Naive thymus-derived CD8-positive, alpha-beta T cell (primary cell): Measurements from ENCODE around the gene RASAL3. TPM values are rescaled to one million over a fixed set of nuclear protein-coding genes. Genes with fewer than 3 reads are reported as not detected.
A peak's percentile ranks its signal among the peaks of the same experiment; 100 is the strongest.

Experiments
- ATAC-seq, 2 donors: fragments of 150-1000 bp; cut with Tn5 transposase in 1 of 2; sonication (Bioruptor Pico), chemical (Tn5 transposase) in 1 of 2; 1 replicate in 1 of 2; 2 replicates in 1 of 2; pipeline ENCODE4 v1.10.0; 2021; ENCODE audit warnings: mild to moderate bottlenecking in 2 of 2, moderate library complexity in 2 of 2
- POLR2A ChIA-PET: fragments of 350-600 bp; sonication (Branson Sonifier 250); formaldehyde crosslinking; loops from one replicate; lab custom pipeline; 2021; ENCODE audit warnings: antibody characterized with exemption; lab: Charles Lee
- DNase-seq, 10 donors: peaks; one replicate each; pipeline versions ENCODE4 v3.0.0 to v3.0.0-alpha.2; 2020 to 2022
- H3K27ac Mint-ChIP-seq, 10 donors: one replicate each; pipeline ENCODE4 v1.8.0; 2020 to 2022; ENCODE audit warnings: mild to moderate bottlenecking in 10 of 10, mixed read lengths in 10 of 10, moderate library complexity in 4 of 10, inconsistent platforms in 1 of 10
- H3K27me3 Mint-ChIP-seq, 5 donors: one replicate each; pipeline ENCODE4 v1.8.0; 2021 to 2022; ENCODE audit warnings: mixed read lengths in 5 of 5
- H3K36me3 Mint-ChIP-seq, 3 donors: one replicate each; pipeline ENCODE4 v1.8.0; 2020 to 2022; ENCODE audit warnings: mixed read lengths in 3 of 3, mild to moderate bottlenecking in 2 of 3, inconsistent platforms in 1 of 3
- H3K4me1 Mint-ChIP-seq, 4 donors: one replicate each; pipeline ENCODE4 v1.8.0; 2021 to 2022; ENCODE audit warnings: mixed read lengths in 4 of 4
- H3K4me3 Mint-ChIP-seq, 10 donors: one replicate each; pipeline ENCODE4 v1.8.0; 2020 to 2022; ENCODE audit warnings: mild to moderate bottlenecking in 10 of 10, mixed read lengths in 10 of 10, moderate library complexity in 6 of 10, inconsistent platforms in 1 of 10
- H3K9me3 Mint-ChIP-seq, 9 donors: one replicate each; pipeline ENCODE4 v1.8.0; 2020 to 2022; ENCODE audit warnings: mixed read lengths in 9 of 9, mild to moderate bottlenecking in 3 of 9, inconsistent platforms in 1 of 9, moderate library complexity in 1 of 9
- polyA plus RNA-seq, 3 donors: library from polyadenylated mRNA; unstranded; fragments of 300-500 nt; fragmentation: Illumina TruSeq; gene quantifications; one replicate each; pipeline ENCODE4 v1.2.3, GENCODE V29; 2021
- total RNA-seq, 8 experiments: library from RNA in 2 of 8; stranded (reverse) in 2 of 8; gene quantifications; one replicate each; pipeline ENCODE4 v1.2.3 and lab custom pipeline; 2021 to 2026

RASAL3 gene
- total and polyA plus RNA-seq, 5 experiments from 2014 or later, result 50.5 to 218 (median 159) TPM

DNA sequence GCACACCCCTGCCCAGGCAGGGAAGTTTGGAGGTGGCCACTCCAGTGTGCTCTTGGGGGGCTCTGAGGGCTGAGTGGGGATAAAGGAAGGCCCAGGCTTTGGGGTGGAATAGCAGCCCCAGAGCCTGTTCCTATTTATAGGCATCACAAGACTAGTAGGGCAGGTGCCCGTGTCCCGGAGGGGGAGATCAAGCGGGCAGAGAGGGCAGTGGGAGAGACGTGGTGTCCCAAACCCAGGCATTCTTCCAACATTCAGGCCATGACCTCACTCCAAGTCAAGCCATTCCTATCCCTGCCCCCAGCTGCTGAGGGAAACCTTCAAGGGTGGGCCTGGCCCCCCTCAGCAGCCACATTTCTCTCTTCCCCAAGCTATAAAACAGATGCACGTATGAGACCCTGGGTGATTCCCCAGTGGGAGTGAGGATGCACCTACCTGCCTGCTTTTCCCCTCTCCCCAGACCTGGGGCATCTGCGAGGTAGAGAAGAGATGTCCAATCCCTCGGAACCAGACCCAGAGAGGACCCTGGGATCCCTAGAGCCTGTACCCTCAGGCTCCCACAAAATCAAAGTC lies 18.5 kb downstream of the RASAL3 start:
- POLR2A ChIA-PET, result interaction anchor here (2.5 kb wide), 1 partner anchor 13 kb away, joined by 6 read pairs; no protein-coding TSS in a partner anchor
- peaks cover 12 to 23% (median 17%) of the 10 kb centered on the region in 4 donors for H3K4me1 Mint-ChIP-seq
- no peak for DNase-seq
- H3K9me3 Mint-ChIP-seq, result peaks cover 0 to 9% (median 0%) of the 10 kb centered on the region in 9 donors
- H3K27me3 Mint-ChIP-seq, result no peaks in the 10 kb centered on the region
- peak overlapping the region in 2 of 10 donors; percentile 2 to 70 for H3K27ac Mint-ChIP-seq
- ATAC-seq, result no peak
- no peaks in the 10 kb centered on the region for H3K36me3 Mint-ChIP-seq
- peak overlapping the region in 1 of 10 donors; percentile 29 for H3K4me3 Mint-ChIP-seq

DNA sequence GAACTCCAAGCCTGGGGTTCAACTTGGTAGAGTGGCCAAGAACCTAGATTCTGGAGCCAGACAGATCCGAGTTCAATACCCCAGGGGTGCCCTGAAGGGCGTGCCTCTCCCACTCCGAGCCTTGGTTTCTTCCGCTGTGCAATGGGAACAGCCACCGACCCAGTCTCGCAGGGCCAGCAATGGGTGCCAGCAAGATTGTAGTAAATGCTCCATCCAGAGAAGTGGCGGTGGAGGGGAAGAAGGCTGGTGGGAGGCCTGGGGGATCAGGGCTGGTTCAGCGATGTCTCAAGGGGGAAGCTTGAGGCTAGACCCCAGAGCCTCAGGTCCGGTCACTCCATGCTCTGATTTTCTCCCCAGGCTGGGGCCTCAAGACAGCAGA lies 19.1 kb downstream of the RASAL3 start:
- Mint-ChIP-seq H3K27me3 (no peaks in the 10 kb centered on the region), H3K36me3 (no peaks in the 10 kb centered on the region), H3K4me3 (no peak overlapping the region), H3K27ac (no peak overlapping the region), H3K9me3 (peaks cover 0 to 3% (median 0%) of the 10 kb centered on the region in 9 donors), H3K4me1 (peaks cover 6 to 17% (median 11%) of the 10 kb centered on the region in 4 donors)
- POLR2A ChIA-PET, result interaction anchor here (2.5 kb wide), 1 partner anchor 12 kb away, joined by 6 read pairs; no protein-coding TSS in a partner anchor
- ATAC-seq, result no peak
- no peak for DNase-seq

DNA sequence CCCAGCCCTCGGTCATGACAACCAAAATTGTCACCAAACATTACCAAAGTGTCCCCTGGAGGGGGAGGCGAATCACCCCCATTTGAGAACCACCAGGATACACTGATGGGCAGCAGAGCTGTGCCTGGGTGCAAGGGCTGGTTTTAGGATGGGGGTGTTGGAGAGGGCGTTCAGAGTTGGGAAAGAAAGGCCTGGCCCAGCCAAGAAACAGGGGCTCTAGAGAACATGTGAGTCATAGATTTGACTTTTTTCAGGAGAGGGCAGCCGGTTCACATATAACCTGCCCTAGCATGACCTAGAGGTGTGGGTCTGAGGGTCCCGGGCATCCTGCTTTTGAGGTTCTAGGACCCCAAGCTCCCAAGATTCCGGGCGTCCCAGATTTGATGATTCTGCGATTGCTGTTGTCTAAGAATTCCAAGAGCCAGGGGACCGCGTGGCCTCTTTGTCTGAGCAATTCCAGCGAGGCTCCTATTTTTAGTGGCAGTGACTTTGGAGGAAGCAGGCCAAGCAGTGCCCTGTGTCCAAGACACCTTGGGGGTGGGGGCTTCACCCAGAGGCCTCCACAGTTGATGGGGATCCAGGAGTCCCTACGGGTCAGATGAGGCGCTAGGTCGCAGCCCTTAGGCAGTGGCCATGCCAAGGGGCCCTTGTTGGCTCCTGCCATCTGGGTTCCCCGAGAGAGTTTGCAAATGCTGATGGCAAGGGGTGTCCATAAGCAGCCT lies 19.7 kb downstream of the RASAL3 start:
- DNase-seq, result no peak
- POLR2A ChIA-PET, result interaction anchor here (2.5 kb wide), 1 partner anchor 12 kb away, joined by 6 read pairs; no protein-coding TSS in a partner anchor
- Mint-ChIP-seq H3K9me3 (no peaks in the 10 kb centered on the region), H3K27ac (peak overlapping the region in 1 of 10 donors; percentile 20), H3K4me3 (no peak overlapping the region), H3K36me3 (no peaks in the 10 kb centered on the region), H3K4me1 (peaks cover 6 to 14% (median 9%) of the 10 kb centered on the region in 4 donors), H3K27me3 (no peaks in the 10 kb centered on the region)
- ATAC-seq, result no peak

DNA sequence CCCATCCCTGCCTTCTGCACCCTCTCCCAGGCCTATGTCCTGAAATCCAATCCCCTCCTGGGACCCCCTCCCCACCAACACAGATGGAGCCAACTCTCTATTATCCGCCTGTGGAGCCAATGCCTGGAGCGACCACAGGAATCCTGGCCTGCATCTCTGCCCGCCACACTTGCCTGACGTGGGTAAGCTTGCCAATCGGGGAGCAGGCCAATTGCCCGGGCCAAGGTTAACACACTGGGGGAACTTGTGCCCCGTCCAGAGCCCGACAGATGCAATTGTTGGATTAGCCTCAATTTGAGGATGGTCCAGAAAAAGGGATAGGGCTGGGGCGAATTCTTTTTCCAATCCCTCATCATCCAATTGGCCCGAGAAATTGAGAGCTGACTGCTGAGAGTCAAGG lies 20.5 kb downstream of the RASAL3 start:
- Mint-ChIP-seq H3K4me3 (no peak overlapping the region), H3K36me3 (no peaks in the 10 kb centered on the region), H3K4me1 (peaks cover 5 to 11% (median 7%) of the 10 kb centered on the region in 4 donors), H3K27ac (no peak overlapping the region), H3K9me3 (no peaks in the 10 kb centered on the region), H3K27me3 (no peaks in the 10 kb centered on the region)
- POLR2A ChIA-PET, result interaction anchor here (2.5 kb wide), 1 partner anchor 11 kb away, joined by 6 read pairs; no protein-coding TSS in a partner anchor
- ATAC-seq (no peak), DNase-seq (no peak)

DNA sequence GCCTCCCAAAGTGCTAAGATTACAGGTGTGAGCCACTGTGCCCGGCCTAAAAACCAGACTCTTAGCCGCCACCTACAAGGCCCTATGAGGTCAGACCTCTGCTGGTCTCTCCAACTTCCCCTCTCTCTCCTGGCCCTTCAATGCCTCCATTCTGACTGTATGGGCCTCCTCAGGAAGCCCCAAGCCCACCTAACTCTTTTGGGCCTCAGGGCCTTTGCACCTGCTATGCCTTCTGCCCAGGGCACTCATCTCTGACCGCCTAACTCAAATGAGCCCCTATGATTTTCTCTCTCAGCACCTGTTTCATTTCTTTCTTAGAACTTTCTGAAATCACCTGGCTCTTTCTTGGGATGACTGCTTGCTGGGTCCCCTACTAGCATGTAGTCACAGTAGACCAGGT lies 21.0 kb downstream of the RASAL3 start:
- no peaks in the 10 kb centered on the region for H3K27me3 Mint-ChIP-seq
- POLR2A ChIA-PET, result interaction anchor here (2.5 kb wide), 1 partner anchor 10 kb away, joined by 6 read pairs; no protein-coding TSS in a partner anchor
- no peaks in the 10 kb centered on the region for H3K9me3 Mint-ChIP-seq
- no peak overlapping the region for H3K4me3 Mint-ChIP-seq
- ATAC-seq, result no peak
- no peak for DNase-seq
- H3K4me1 Mint-ChIP-seq, result peaks cover 0 to 6% (median 2%) of the 10 kb centered on the region in 4 donors
- H3K36me3 Mint-ChIP-seq, result no peaks in the 10 kb centered on the region
- H3K27ac Mint-ChIP-seq, result peak overlapping the region in 3 of 10 donors; percentile 6 to 66 (median 37)

DNA sequence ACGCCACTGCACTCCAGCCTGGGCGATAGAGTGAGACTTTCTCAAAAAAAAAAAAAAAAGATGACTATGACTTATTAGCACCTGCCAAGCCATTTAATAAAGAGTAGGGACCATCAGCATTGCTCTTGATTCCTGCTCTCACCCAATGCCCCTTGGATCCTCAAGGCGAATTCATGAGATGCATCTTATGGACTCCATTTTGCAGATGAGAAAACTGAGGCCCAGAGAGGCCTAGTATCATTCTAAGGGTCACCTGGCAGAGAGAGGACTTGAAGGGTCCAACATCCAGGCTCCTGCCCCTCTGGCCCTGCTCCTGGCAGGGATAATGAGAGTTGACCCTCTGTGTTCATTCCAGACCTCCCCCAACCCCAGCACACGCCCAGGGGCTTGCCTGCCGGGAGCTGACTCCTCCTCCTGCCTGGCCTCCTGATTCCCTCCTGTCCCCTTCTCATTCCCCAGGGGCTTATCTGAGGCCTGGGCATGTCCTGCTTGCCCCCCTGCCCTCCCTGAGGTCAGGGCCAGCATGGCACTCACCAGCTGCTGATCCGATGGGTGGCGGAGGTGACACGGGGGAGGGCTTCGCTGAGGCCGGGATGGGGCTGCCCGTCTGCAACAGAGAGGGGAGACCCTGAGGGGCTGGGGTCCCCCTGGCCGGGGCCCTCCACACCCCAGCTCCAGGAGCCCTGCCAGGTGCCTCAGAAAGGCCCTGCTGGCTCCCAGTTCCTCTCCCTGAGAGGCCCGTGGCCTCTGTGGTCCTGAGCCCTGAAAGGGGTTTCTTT lies 22.0 kb downstream of the RASAL3 start:
- Mint-ChIP-seq H3K36me3 (no peaks in the 10 kb centered on the region), H3K9me3 (no peaks in the 10 kb centered on the region), H3K27ac (no peak overlapping the region), H3K4me3 (no peak overlapping the region), H3K4me1 (peaks cover 0 to 3% (median under 1%) of the 10 kb centered on the region in 4 donors), H3K27me3 (no peaks in the 10 kb centered on the region)
- peak in 1 of 10 donors; percentile 58 for DNase-seq
- ATAC-seq, result no peak
- POLR2A ChIA-PET, result interaction anchor here (1.1 kb wide), 1 partner anchor 10 kb away, joined by 3 read pairs; no protein-coding TSS in a partner anchor

DNA sequence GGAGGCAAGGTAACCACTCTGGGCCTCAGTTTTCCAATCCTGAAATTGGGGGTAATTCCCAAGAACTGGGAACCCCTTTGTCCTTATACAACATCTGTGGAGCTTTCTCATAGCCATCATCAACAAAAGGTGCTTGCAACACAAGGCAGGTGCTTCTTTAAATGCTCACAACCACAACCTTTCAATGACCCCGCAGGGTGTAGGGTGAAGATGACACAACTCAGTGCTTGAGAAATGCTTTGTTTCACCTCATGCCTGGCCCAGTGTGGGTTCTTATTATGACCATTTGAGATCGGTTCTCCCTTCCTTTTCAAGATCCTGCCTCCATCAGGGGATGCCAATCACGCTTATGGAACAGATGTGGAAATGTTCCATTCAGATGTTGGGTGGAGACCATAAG lies 23.0 kb downstream of the RASAL3 start:
- POLR2A ChIA-PET, result no interaction called here

DNA sequence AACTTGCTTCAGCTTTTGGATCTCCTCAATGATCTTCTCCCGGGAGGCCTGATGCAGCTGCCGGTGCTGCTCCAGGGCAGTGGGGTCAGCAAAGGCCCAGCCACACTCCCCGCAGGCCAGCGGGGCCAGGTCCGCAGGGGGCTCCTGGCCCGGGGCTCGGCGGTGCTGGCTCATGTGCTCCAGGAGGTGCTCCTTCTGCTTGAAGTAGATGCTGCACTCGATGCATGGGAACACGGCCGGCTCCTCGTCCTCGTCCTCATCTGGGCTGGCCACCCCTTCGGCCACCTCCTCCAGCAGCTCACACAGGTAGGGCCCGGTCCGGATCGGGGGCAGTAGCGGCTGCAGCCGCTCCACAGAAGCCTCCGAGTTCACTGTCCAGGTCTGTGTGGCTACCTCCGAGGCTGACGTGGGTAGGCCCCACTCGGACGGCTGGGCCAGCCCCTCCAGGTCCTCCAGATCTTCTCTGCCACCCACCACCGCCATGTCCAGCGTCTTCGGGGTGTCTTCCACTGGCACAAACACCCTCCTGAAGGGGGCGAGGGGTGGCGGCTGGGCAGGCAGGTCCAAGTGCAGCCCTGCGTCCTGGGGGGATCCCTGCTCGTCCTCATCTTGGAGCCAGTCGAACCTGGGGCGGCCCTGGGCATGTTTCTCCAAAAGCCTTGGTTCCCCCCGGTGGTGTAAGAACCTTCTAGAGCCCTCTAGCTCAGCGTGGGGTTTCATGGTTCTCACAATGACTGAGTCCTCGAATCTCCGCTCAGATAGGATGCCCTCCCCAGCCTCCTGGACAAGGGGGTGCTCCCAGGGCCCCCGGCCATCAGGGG lies 24.3 kb downstream of the RASAL3 start:
- H3K4me1 Mint-ChIP-seq, result no peaks in the 10 kb centered on the region
- ATAC-seq (no peak), DNase-seq (peak in 1 of 10 donors; percentile 55)
- no peaks in the 10 kb centered on the region for H3K27me3 Mint-ChIP-seq
- POLR2A ChIA-PET, result interaction anchor here (1.0 kb wide), 1 partner anchor 14 kb away, joined by 3 read pairs; no protein-coding TSS in a partner anchor
- H3K36me3 Mint-ChIP-seq, result no peaks in the 10 kb centered on the region
- H3K4me3 Mint-ChIP-seq, result no peak overlapping the region
- no peaks in the 10 kb centered on the region for H3K9me3 Mint-ChIP-seq
- H3K27ac Mint-ChIP-seq, result no peak overlapping the region

More for the DNA sequence above, 23.0 kb downstream of the RASAL3 start:
- Mint-ChIP-seq H3K36me3 (no peaks in the 10 kb centered on the region), H3K4me3 (no peak overlapping the region), H3K27me3 (no peaks in the 10 kb centered on the region), H3K9me3 (no peaks in the 10 kb centered on the region), H3K4me1 (no peaks in the 10 kb centered on the region), H3K27ac (no peak overlapping the region)
- no peak for ATAC-seq
- no peak for DNase-seq

DNA sequence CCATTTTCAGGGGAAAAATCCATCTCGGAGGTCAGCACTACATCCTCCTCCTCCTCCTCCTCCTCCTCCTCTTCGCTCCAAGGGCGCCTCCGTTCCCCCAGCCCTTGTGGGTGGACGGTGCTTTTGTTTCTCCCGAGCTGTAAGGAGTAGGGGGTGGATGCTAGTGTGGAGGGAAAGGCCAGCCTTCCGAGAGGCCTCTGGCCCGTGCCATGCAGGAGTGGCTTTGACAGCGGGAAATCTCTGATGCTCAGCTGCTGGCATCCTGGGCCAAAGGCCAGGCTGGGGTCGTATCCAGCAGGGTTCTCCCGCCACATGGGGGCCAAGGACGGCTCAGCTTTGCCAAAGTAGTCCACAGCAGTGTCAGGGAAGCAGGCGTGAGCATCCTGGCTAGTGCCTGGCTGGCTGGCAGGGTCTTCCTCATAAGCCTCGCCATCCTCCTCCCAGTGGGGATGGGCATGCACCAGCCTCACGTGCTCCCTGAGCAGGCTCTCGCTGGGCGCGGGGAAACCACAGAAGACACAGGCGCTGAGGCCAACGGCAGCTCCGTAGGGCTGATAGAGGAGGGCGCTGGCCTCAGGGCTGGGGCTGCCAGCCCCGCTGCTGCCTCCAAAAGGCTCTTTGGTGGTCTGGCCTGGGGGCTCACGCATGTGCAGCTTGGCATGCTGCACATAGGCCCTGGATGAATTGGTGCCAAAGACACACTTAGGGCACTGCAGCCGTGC lies 25.1 kb downstream of the RASAL3 start:
- Mint-ChIP-seq H3K9me3 (no peaks in the 10 kb centered on the region), H3K4me3 (no peak overlapping the region), H3K27ac (no peak overlapping the region), H3K27me3 (no peaks in the 10 kb centered on the region), H3K36me3 (no peaks in the 10 kb centered on the region), H3K4me1 (no peaks in the 10 kb centered on the region)
- ATAC-seq, result no peak
- no peak for DNase-seq
- POLR2A ChIA-PET, result interaction anchor here (1.0 kb wide), 1 partner anchor 15 kb away, joined by 3 read pairs; no protein-coding TSS in a partner anchor

DNA sequence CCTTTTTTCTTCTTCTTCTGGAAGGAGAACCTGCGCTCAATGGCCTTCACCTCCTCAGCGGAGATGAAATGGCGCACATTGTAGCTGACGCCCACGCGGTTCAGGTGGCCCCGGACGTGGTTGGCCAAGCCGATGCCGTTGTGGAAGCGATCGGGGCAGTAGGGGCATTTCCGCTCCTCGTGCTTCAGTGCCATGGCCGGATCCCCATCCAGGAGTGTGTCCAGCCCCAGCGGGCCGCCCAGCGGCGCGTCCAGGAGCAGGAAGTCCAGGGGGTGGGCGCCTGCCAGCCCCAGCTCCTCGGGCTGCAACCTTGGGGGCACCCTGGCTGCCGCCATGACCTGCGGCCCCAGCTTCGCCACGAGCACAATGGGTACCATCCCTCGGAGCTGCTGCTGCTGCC lies 25.8 kb downstream of the RASAL3 start:
- Mint-ChIP-seq H3K27me3 (no peaks in the 10 kb centered on the region), H3K4me1 (peaks cover under 1 to 1% (median 1%) of the 10 kb centered on the region in 4 donors), H3K27ac (no peak overlapping the region), H3K4me3 (no peak overlapping the region), H3K36me3 (no peaks in the 10 kb centered on the region), H3K9me3 (no peaks in the 10 kb centered on the region)
- ATAC-seq (no peak), DNase-seq (no peak)
- POLR2A ChIA-PET, result interaction anchor here (0.9 kb wide), 1 partner anchor 10 kb away, joined by 3 read pairs; no protein-coding TSS in a partner anchor

DNA sequence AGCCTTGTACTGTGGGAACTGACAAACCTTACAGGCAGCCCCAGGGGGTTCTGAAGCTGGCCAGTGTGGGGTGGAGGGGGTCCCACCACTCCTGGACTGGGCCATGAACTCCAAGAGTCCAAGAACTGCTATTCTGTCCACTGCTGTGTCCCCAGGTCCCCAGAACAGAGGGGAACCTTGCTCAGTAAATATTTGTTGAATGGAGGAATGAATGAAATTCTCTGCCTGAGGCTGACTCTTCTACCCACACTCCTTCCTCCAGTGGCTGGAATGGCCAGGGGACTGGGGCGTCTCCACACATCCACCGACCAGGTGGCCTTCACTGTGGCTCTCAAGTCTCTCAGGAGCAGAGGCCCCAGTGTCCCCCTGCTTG lies 26.2 kb downstream of the RASAL3 start:
- Mint-ChIP-seq H3K9me3 (no peaks in the 10 kb centered on the region), H3K36me3 (no peaks in the 10 kb centered on the region), H3K4me3 (no peak overlapping the region), H3K27me3 (no peaks in the 10 kb centered on the region), H3K4me1 (peaks cover 5 to 6% (median 6%) of the 10 kb centered on the region in 4 donors), H3K27ac (no peak overlapping the region)
- POLR2A ChIA-PET, result interaction anchor here (0.9 kb wide), 1 partner anchor 10 kb away, joined by 3 read pairs; no protein-coding TSS in a partner anchor
- DNase-seq (no peak), ATAC-seq (no peak)
